Ishikawa (cell line): ENCODE data around the gene UST.

ENCODE experiments used
- EP300 ChIP-seq: IDR thresholded peaks from 2 replicates; pipeline ENCODE4 v1.6.1; 2012; ENCODE audit warnings: borderline replicate concordance
- RAD21 ChIP-seq: IDR thresholded peaks from 2 replicates; pipeline ENCODE4 v1.6.1; 2012; ENCODE audit warnings: low read depth
- YY1 ChIP-seq: IDR thresholded peaks from 2 replicates; pipeline ENCODE4 v1.6.1; 2012; ENCODE audit warnings: low read depth
- ZBTB7A ChIP-seq: IDR thresholded peaks from 2 replicates; pipeline ENCODE4 v1.6.1; 2012; ENCODE audit warnings: low read depth
- TF ChIP-seq, protein P1 (sequence below): IDR thresholded peaks from 2 replicates; pipeline ENCODE4 v1.6.1; 2012; ENCODE audit warnings: low read depth, mild to moderate bottlenecking

GRCh38 chr6:148771896-148772554 lies 25.2 kb downstream of the UST start:
- no peak for TF ChIP-seq EP300
- TF ChIP-seq RAD21 = no peak
- TF ChIP-seq ZBTB7A = no peak
- TF ChIP-seq, protein P1, sequence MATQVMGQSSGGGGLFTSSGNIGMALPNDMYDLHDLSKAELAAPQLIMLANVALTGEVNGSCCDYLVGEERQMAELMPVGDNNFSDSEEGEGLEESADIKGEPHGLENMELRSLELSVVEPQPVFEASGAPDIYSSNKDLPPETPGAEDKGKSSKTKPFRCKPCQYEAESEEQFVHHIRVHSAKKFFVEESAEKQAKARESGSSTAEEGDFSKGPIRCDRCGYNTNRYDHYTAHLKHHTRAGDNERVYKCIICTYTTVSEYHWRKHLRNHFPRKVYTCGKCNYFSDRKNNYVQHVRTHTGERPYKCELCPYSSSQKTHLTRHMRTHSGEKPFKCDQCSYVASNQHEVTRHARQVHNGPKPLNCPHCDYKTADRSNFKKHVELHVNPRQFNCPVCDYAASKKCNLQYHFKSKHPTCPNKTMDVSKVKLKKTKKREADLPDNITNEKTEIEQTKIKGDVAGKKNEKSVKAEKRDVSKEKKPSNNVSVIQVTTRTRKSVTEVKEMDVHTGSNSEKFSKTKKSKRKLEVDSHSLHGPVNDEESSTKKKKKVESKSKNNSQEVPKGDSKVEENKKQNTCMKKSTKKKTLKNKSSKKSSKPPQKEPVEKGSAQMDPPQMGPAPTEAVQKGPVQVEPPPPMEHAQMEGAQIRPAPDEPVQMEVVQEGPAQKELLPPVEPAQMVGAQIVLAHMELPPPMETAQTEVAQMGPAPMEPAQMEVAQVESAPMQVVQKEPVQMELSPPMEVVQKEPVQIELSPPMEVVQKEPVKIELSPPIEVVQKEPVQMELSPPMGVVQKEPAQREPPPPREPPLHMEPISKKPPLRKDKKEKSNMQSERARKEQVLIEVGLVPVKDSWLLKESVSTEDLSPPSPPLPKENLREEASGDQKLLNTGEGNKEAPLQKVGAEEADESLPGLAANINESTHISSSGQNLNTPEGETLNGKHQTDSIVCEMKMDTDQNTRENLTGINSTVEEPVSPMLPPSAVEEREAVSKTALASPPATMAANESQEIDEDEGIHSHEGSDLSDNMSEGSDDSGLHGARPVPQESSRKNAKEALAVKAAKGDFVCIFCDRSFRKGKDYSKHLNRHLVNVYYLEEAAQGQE = no peak
- no peak for TF ChIP-seq YY1
